ENCODE measurements around the gene CSRNP2. TPM values are rescaled to one million over a fixed set of nuclear protein-coding genes. Genes with fewer than 3 reads are reported as not detected.

The CSRNP2 gene
- total and polyA plus RNA-seq, 2 of the 13 experiments (the other 11 are each of a cell fraction or from before 2014, with no cell fraction given): 4.8 to 7.3 TPM

- TF ChIP-seq ZNF597 (CRISPR knock-in tag; IDR thresholded peaks at IDR 0.05) (no peak), JDP2 (CRISPR knock-in tag; IDR thresholded peaks at IDR 0.05; ENCODE audit: borderline replicate concordance) (no peak), ZNF687 (CRISPR knock-in tag; IDR thresholded peaks at IDR 0.05) (0 out of 2 replicates have a peak, but pooled peaks have one; percentile 9), SMAD9 (CRISPR knock-in tag; IDR thresholded peaks at IDR 0.05) (no peak), ZNF770 (CRISPR knock-in tag; IDR thresholded peaks at IDR 0.05) (peak; percentile 97), ATF4 (CRISPR knock-in tag; IDR thresholded peaks at IDR 0.05) (no peak), HNF4A (CRISPR knock-in tag; IDR thresholded peaks at IDR 0.05) (peak; percentile 66), PAXIP1 (CRISPR knock-in tag; conservative IDR thresholded peaks at IDR 0.05) (peak; percentile 20; the same call in 1 of the 2 replicates)
Measured at GRCh38 chr12:51067229-51067628, 16.2 kb downstream of the CSRNP2 start (continued).

All from HepG2 (cell line).